HEK293 (cell line): Measurements from ENCODE around the gene PIK3R2.
A peak's percentile ranks its signal among the peaks of the same experiment; 100 is the strongest.

Experiments
- ATF2 ChIP-seq: fragments of 450-650 bp; formaldehyde crosslinking; IDR thresholded peaks from 2 replicates; pipeline ENCODE4 v1.5.1; 2016; ENCODE audit warnings: missing biosample characterization, missing genetic modification characterization, low read depth
- BCL11A ChIP-seq: fragments of 450-650 bp; formaldehyde crosslinking; IDR thresholded peaks from 2 replicates; pipeline ENCODE4 v1.5.1; 2016; ENCODE audit warnings: low read depth, missing biosample characterization, missing genetic modification characterization
- GLI4 ChIP-seq: fragments of 450-650 bp; formaldehyde crosslinking; IDR thresholded peaks from 2 replicates; pipeline ENCODE4 v1.5.1; 2016; ENCODE audit warnings: missing biosample characterization, missing genetic modification characterization
- HOXD13 ChIP-seq: sonication (generic); formaldehyde crosslinking; IDR thresholded peaks from 2 replicates; pipeline ENCODE4 v1.8.0; 2022; ENCODE audit warnings: missing genetic modification reagents, borderline replicate concordance
- KLF17 ChIP-seq: fragments of 450-650 bp; formaldehyde crosslinking; IDR thresholded peaks from 2 replicates; pipeline ENCODE4 v1.5.1; 2016; ENCODE audit warnings: missing biosample characterization, missing genetic modification characterization
- KLF8 ChIP-seq: fragments of 450-650 bp; formaldehyde crosslinking; IDR thresholded peaks from 2 replicates; pipeline ENCODE4 v1.5.1; 2016; ENCODE audit warnings: missing biosample characterization, missing genetic modification characterization
- MEIS1 ChIP-seq: sonication (generic); formaldehyde crosslinking; IDR thresholded peaks from 2 replicates; pipeline ENCODE4 v1.8.1; 2022; ENCODE audit warnings: missing genetic modification reagents, mild to moderate bottlenecking, borderline replicate concordance
- SETDB1 ChIP-seq: IDR thresholded peaks from one replicate; pipeline ENCODE4 v1.6.1; 2017; ENCODE audit warnings: mild to moderate bottlenecking, low read length, moderate library complexity, mixed read lengths; ENCODE audit not compliant: insufficient read length
- TRIM28 ChIP-seq: IDR thresholded peaks from 2 replicates; pipeline ENCODE4 v1.6.1; 2011; ENCODE audit warnings: low read length, control low read depth, borderline replicate concordance
- ZBTB21 ChIP-seq: fragments of 450-650 bp; formaldehyde crosslinking; IDR thresholded peaks from 2 replicates; pipeline ENCODE4 v1.5.1; 2017; ENCODE audit warnings: missing biosample characterization, missing genetic modification characterization
- ZBTB48 ChIP-seq: fragments of 450-650 bp; formaldehyde crosslinking; IDR thresholded peaks from 2 replicates; pipeline ENCODE4 v1.5.1; 2016; ENCODE audit warnings: missing biosample characterization, missing genetic modification characterization
- ZFHX2 ChIP-seq: fragments of 450-650 bp; formaldehyde crosslinking; conservative IDR thresholded peaks from 2 replicates; pipeline ENCODE4 v1.5.1; 2016; ENCODE audit warnings: missing biosample characterization, missing genetic modification characterization
- ZFP37 ChIP-seq: fragments of 450-650 bp; formaldehyde crosslinking; IDR thresholded peaks from 2 replicates; pipeline ENCODE4 v1.5.1; 2016; ENCODE audit warnings: missing biosample characterization, missing genetic modification characterization
- ZNF148 ChIP-seq: fragments of 450-650 bp; formaldehyde crosslinking; IDR thresholded peaks from 2 replicates; pipeline ENCODE4 v1.5.0; 2017; ENCODE audit warnings: missing biosample characterization, missing genetic modification characterization, borderline replicate concordance
- ZNF211 ChIP-seq: fragments of 450-650 bp; formaldehyde crosslinking; IDR thresholded peaks from 2 replicates; pipeline ENCODE4 v1.5.1; 2016; ENCODE audit warnings: low read depth, missing biosample characterization, missing genetic modification characterization
- ZNF239 ChIP-seq: fragments of 450-650 bp; formaldehyde crosslinking; IDR thresholded peaks from 2 replicates; pipeline ENCODE4 v1.5.1; 2016; ENCODE audit warnings: missing biosample characterization, missing genetic modification characterization
- ZNF302 ChIP-seq: fragments of 450-650 bp; formaldehyde crosslinking; IDR thresholded peaks from 2 replicates; pipeline ENCODE4 v1.5.1; 2016; ENCODE audit warnings: missing biosample characterization, missing genetic modification characterization, low read depth
- ZNF311 ChIP-seq: fragments of 450-650 bp; formaldehyde crosslinking; IDR thresholded peaks from 2 replicates; pipeline ENCODE4 v1.5.1; 2017; ENCODE audit warnings: missing biosample characterization, missing genetic modification characterization, borderline replicate concordance
- ZNF335 ChIP-seq: fragments of 450-650 bp; formaldehyde crosslinking; conservative IDR thresholded peaks from 2 replicates; pipeline ENCODE4 v1.5.1; 2016; ENCODE audit warnings: missing biosample characterization, missing genetic modification characterization
- ZNF341 ChIP-seq: fragments of 450-650 bp; formaldehyde crosslinking; IDR thresholded peaks from 2 replicates; pipeline ENCODE4; 2016; ENCODE audit warnings: low read depth, missing biosample characterization, missing genetic modification characterization
- ZNF354C ChIP-seq: fragments of 450-650 bp; formaldehyde crosslinking; IDR thresholded peaks from 2 replicates; pipeline ENCODE4 v1.5.1; 2016; ENCODE audit warnings: missing biosample characterization, missing genetic modification characterization, low read depth, borderline replicate concordance
- ZNF398 ChIP-seq: fragments of 450-650 bp; formaldehyde crosslinking; IDR thresholded peaks from 2 replicates; pipeline ENCODE4 v1.5.1; 2017; ENCODE audit warnings: missing biosample characterization, missing genetic modification characterization
- ZNF501 ChIP-seq: fragments of 450-650 bp; formaldehyde crosslinking; IDR thresholded peaks from 2 replicates; pipeline ENCODE4 v1.5.1; 2016; ENCODE audit warnings: missing biosample characterization, missing genetic modification characterization
- ZNF513 ChIP-seq: fragments of 450-650 bp; IDR thresholded peaks from 2 replicates; pipeline ENCODE4 v1.5.1; 2018; ENCODE audit warnings: missing biosample characterization, missing genetic modification characterization
- ZNF580 ChIP-seq: fragments of 450-650 bp; formaldehyde crosslinking; IDR thresholded peaks from 2 replicates; pipeline ENCODE4 v1.5.1; 2016; ENCODE audit warnings: missing biosample characterization, missing genetic modification characterization
- ZNF600 ChIP-seq: fragments of 450-650 bp; formaldehyde crosslinking; IDR thresholded peaks from 2 replicates; pipeline ENCODE4 v1.5.1; 2016; ENCODE audit warnings: missing biosample characterization, missing genetic modification characterization
- ZNF677 ChIP-seq: fragments of 450-650 bp; IDR thresholded peaks from 2 replicates; pipeline ENCODE4 v1.5.0; 2018; ENCODE audit warnings: missing biosample characterization, mild to moderate bottlenecking, missing genetic modification characterization, moderate library complexity
- ZNF747 ChIP-seq: fragments of 450-650 bp; formaldehyde crosslinking; IDR thresholded peaks from 2 replicates; pipeline ENCODE4 v1.5.1; 2016; ENCODE audit warnings: missing biosample characterization, missing genetic modification characterization
- ZNF777 ChIP-seq: fragments of 450-650 bp; formaldehyde crosslinking; IDR thresholded peaks from 2 replicates; pipeline ENCODE4 v1.5.1; 2017; ENCODE audit warnings: missing biosample characterization, missing genetic modification characterization, borderline replicate concordance
- ZNF785 ChIP-seq: fragments of 450-650 bp; formaldehyde crosslinking; IDR thresholded peaks from 2 replicates; pipeline ENCODE4 v1.5.1; 2016; ENCODE audit warnings: missing biosample characterization, missing genetic modification characterization
- TF ChIP-seq, protein P1 (sequence below): fragments of 450-650 bp; formaldehyde crosslinking; IDR thresholded peaks from 2 replicates; pipeline ENCODE4 v1.5.1; 2016; ENCODE audit warnings: missing biosample characterization, missing genetic modification characterization

PIK3R2 gene

GRCh38 chr19:18204394-18205199 is 51.6 kb downstream of the PIK3R2 start (continued):
- TF ChIP-seq ZNF580 (peak; percentile 56; the same call in 1 of the 2 replicates), ATF2 (tag by site-specific recombination) (no peak), KLF8 (tag by site-specific recombination) (peak; percentile 83; the same call in 1 of the 2 replicates), ZNF335 (tag by site-specific recombination) (peak; percentile 89), ZNF398 (tag by site-specific recombination) (peak; percentile 89), TRIM28 (no peak), ZNF311 (tag by site-specific recombination) (no peak), ZNF341 (tag by site-specific recombination) (peak; percentile 71; the same call in 1 of the 2 replicates), ZNF600 (tag by site-specific recombination) (no peak), BCL11A (tag by site-specific recombination) (no peak; the same call in 1 of the 2 replicates), ZNF677 (tag by site-specific recombination) (no peak), ZNF302 (tag by site-specific recombination) (no peak), KLF17 (tag by site-specific recombination) (peak; percentile 48; the same call in 1 of the 2 replicates), GLI4 (tag by site-specific recombination) (no peak), MEIS1 (CRISPR knock-in tag) (no peak), ZNF211 (tag by site-specific recombination) (no peak), ZNF354C (tag by site-specific recombination) (no peak), ZBTB21 (no peak), ZNF785 (tag by site-specific recombination) (no peak), ZFHX2 (tag by site-specific recombination) (no peak), ZFP37 (no peak), ZNF501 (tag by site-specific recombination) (no peak), ZNF148 (tag by site-specific recombination) (no peak), ZNF777 (0 out of 2 replicates have a peak, but pooled peaks have one; percentile 20), HOXD13 (no peak), ZNF239 (tag by site-specific recombination) (no peak), ZBTB48 (tag by site-specific recombination) (no peak), SETDB1 (no peak), ZNF513 (0 out of 2 replicates have a peak, but pooled peaks have one; percentile 11), ZNF747 (tag by site-specific recombination) (no peak)
- TF ChIP-seq, protein P1, sequence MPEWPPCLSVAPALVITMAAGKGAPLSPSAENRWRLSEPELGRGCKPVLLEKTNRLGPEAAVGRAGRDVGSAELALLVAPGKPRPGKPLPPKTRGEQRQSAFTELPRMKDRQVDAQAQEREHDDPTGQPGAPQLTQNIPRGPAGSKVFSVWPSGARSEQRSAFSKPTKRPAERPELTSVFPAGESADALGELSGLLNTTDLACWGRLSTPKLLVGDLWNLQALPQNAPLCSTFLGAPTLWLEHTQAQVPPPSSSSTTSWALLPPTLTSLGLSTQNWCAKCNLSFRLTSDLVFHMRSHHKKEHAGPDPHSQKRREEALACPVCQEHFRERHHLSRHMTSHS (tag by site-specific recombination) = no peak
